H9 (cell line): ENCODE results near the gene MRPL53. TPM values are rescaled to one million over a fixed set of nuclear protein-coding genes. Genes with fewer than 3 reads are reported as not detected.
A peak's percentile ranks its signal among the peaks of the same experiment; 100 is the strongest.

Source experiments
- DNase-seq: peaks from one replicate; pipeline ENCODE4 v3.0.0-alpha.2; 2017
- H2AFZ ChIP-seq: one replicate; pipeline ENCODE4 v1.6.1; 2013; ENCODE audit warnings: mild to moderate bottlenecking, low read length, control low read depth, moderate library complexity
- H2AK5ac ChIP-seq: 2 replicates; pipeline ENCODE4 v1.6.1; 2013; ENCODE audit warnings: low read length, control low read depth, mixed read lengths; ENCODE audit not compliant: insufficient read length
- H2BK120ac ChIP-seq: one replicate; pipeline ENCODE4 v1.6.1; 2013; ENCODE audit warnings: low read depth, mild to moderate bottlenecking, low read length, control low read depth, inconsistent platforms; ENCODE audit not compliant: poor library complexity, severe bottlenecking
- H2BK12ac ChIP-seq: 2 replicates; pipeline ENCODE4 v1.6.1; 2013; ENCODE audit warnings: low read length, control low read depth, mixed read lengths, low read depth; ENCODE audit not compliant: insufficient read length
- H2BK15ac ChIP-seq: 2 replicates; pipeline ENCODE4 v1.6.1; 2013; ENCODE audit warnings: low read depth, low read length, control low read depth
- H2BK20ac ChIP-seq: one replicate; pipeline ENCODE4 v1.6.1; 2013; ENCODE audit warnings: low read depth, mild to moderate bottlenecking, low read length, control low read depth, inconsistent platforms; ENCODE audit not compliant: poor library complexity, severe bottlenecking
- H2BK5ac ChIP-seq: 2 replicates; pipeline ENCODE4 v1.6.1; 2013; ENCODE audit warnings: low read length, control low read depth, mixed read lengths; ENCODE audit not compliant: insufficient read length
- H3K14ac ChIP-seq: 2 replicates; pipeline ENCODE4 v1.6.1; 2013; ENCODE audit warnings: low read length, control low read depth; ENCODE audit not compliant: insufficient read depth
- H3K18ac ChIP-seq: 2 replicates; pipeline ENCODE4 v1.6.1; 2013; ENCODE audit warnings: low read depth, mild to moderate bottlenecking, mixed read lengths, low read length, control low read depth; ENCODE audit not compliant: insufficient read length
- H3K23ac ChIP-seq: 2 replicates; pipeline ENCODE4 v1.6.1; 2013; ENCODE audit warnings: low read length, control low read depth, mixed read lengths, low read depth; ENCODE audit not compliant: insufficient read length
- H3K23me2 ChIP-seq: 2 replicates; pipeline ENCODE4 v1.6.1; 2013; ENCODE audit warnings: low read depth, mild to moderate bottlenecking, mixed read lengths, low read length, control low read depth; ENCODE audit not compliant: insufficient read length, poor library complexity, severe bottlenecking
- H3K27ac ChIP-seq: 2 replicates; pipeline ENCODE4 v1.5.1; 2013; ENCODE audit warnings: low read length, control low read depth, mixed read lengths, low read depth; ENCODE audit not compliant: insufficient read length
- H3K27me3 ChIP-seq: 2 replicates; pipeline ENCODE4 v1.6.1; 2013; ENCODE audit warnings: low read length, control low read depth, inconsistent platforms; ENCODE audit not compliant: insufficient read depth
- H3K4ac ChIP-seq: 2 replicates; pipeline ENCODE4 v1.6.1; 2013; ENCODE audit warnings: low read depth, mild to moderate bottlenecking, control low read depth, inconsistent platforms, low read length, moderate library complexity
- H3K4me1 ChIP-seq: 2 replicates; pipeline ENCODE4 v1.6.1; 2013; ENCODE audit warnings: low read length, control low read depth, inconsistent platforms; ENCODE audit not compliant: insufficient read depth
- H3K4me2 ChIP-seq: 2 replicates; pipeline ENCODE4 v1.6.1; 2013; ENCODE audit warnings: low read length, control low read depth, mixed read lengths; ENCODE audit not compliant: insufficient read length, insufficient read depth
- H3K56ac ChIP-seq: 2 replicates; pipeline ENCODE4 v1.6.1; 2013; ENCODE audit warnings: low read depth, mild to moderate bottlenecking, mixed read lengths, low read length, control low read depth; ENCODE audit not compliant: insufficient read length
- H3K79me1 ChIP-seq: 2 replicates; pipeline ENCODE4 v1.6.1; 2013; ENCODE audit warnings: low read depth, mild to moderate bottlenecking, moderate library complexity, low read length, control low read depth, inconsistent platforms; ENCODE audit not compliant: insufficient read depth, poor library complexity, severe bottlenecking
- H3K79me2 ChIP-seq: 2 replicates; pipeline ENCODE4 v1.6.1; 2013; ENCODE audit warnings: low read length, control low read depth, inconsistent platforms; ENCODE audit not compliant: insufficient read depth
- H3K9ac ChIP-seq: 2 replicates; pipeline ENCODE4 v1.6.1; 2013; ENCODE audit warnings: low read length, control low read depth, mixed read lengths; ENCODE audit not compliant: insufficient read length; ENCODE audit errors: extremely low read depth
- H3K9me3 ChIP-seq: one replicate; pipeline ENCODE4 v1.6.1; 2013; ENCODE audit warnings: low read depth, low read length, inconsistent platforms; ENCODE audit not compliant: control insufficient read depth
- H3T11ph ChIP-seq: one replicate; pipeline ENCODE4 v1.6.1; 2013; ENCODE audit warnings: mild to moderate bottlenecking, low read length, control low read depth, inconsistent platforms
- H4K20me1 ChIP-seq: one replicate; pipeline ENCODE4 v1.6.1; 2013; ENCODE audit not compliant: control insufficient read depth, insufficient read length, insufficient read depth
- H4K5ac ChIP-seq: 2 replicates; pipeline ENCODE4 v1.6.1; 2013; ENCODE audit warnings: low read depth, mild to moderate bottlenecking, mixed read lengths, low read length, control low read depth; ENCODE audit not compliant: insufficient read length
- H4K8ac ChIP-seq: replicated peaks from 2 replicates; pipeline ENCODE4 v1.6.1; 2013; ENCODE audit warnings: low read length, control low read depth, mixed read lengths, low read depth; ENCODE audit not compliant: insufficient read length
- H4K91ac ChIP-seq: 2 replicates; pipeline ENCODE4 v1.6.1; 2013; ENCODE audit warnings: low read depth, mild to moderate bottlenecking, moderate library complexity, mixed read lengths, low read length, control low read depth; ENCODE audit not compliant: insufficient read length
- H3K27ac Mint-ChIP-seq, 3 experiments: 2 replicates in 2 of 3; 3 replicates in 1 of 3; pipeline ENCODE4 v1.8.0; 2020 to 2021; ENCODE audit warnings: mixed read lengths in 3 of 3, mild to moderate bottlenecking in 1 of 3, moderate library complexity in 1 of 3
- H3K27me3 Mint-ChIP-seq: 2 replicates; pipeline ENCODE4 v1.8.0; 2021; ENCODE audit warnings: low read depth, mild to moderate bottlenecking, moderate library complexity, mixed read lengths
- H3K36me3 Mint-ChIP-seq, 3 experiments: 2 replicates in 2 of 3; 3 replicates in 1 of 3; pipeline ENCODE4 v1.8.0; 2020 to 2021; ENCODE audit warnings: low read depth in 3 of 3, mixed read lengths in 3 of 3; ENCODE audit not compliant: insufficient read depth in 1 of 3
- H3K4me1 Mint-ChIP-seq, 2 experiments: 2 replicates each; pipeline ENCODE4 v1.8.0; 2020; ENCODE audit warnings: mixed read lengths in 2 of 2
- H3K4me3 Mint-ChIP-seq, 2 experiments: 2 replicates in 1 of 2; 3 replicates in 1 of 2; pipeline ENCODE4 v1.8.0; 2020 to 2021; ENCODE audit warnings: mild to moderate bottlenecking in 2 of 2, mixed read lengths in 2 of 2, moderate library complexity in 1 of 2
- H3K9me3 Mint-ChIP-seq, 2 experiments: 2 replicates in 1 of 2; 3 replicates in 1 of 2; pipeline ENCODE4 v1.8.0; 2020; ENCODE audit warnings: mild to moderate bottlenecking in 2 of 2, mixed read lengths in 2 of 2, moderate library complexity in 1 of 2
- WGBS: extraction: QIAGEN DNeasy Blood & Tissue Kit; methylation state at CpG from one replicate; pipeline ENCODE4 v1.1.7; 2013; ENCODE audit warnings: missing lambda C conversion rate, low lambda C conversion rate, mixed read lengths; ENCODE audit not compliant: insufficient read length; ENCODE audit errors: extremely low coverage; 5-methylcytosine and 5-hydroxymethylcytosine counted together
- total RNA-seq: library from RNA; stranded (reverse); gene quantifications from 2 replicates; pipeline ENCODE4 v1.2.1, GENCODE V29; 2021
- TF ChIP-seq, protein P1 (sequence below): fragments of 200-600 bp; sonication (generic); conservative IDR thresholded peaks from 3 replicates; pipeline ENCODE4 v1.8.0; 2021; ENCODE audit warnings: antibody characterized with exemption, mild to moderate bottlenecking

Gene MRPL53
- total RNA-seq, 1 experiment from 2014 or later = 59.5 TPM

DNA sequence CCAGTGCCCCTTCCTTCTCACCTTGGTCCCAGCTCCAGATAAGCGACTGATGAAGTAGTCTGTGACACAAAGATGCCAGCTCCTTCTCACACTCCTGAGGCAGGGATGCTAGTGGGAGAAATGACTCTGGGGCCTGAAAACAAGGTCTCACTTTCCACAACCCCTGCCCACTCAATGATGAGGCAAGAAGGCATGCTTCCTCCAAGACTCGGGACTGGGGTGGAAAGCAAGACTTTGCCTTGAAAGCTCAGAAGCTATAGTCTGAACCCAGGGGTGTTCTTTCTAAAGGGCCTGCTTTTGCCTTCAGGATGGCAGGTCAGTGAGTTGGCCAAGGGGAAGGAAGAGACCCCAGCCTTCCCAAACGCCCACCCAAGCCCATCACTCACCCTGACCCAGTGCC is 9.0 kb upstream of the MRPL53 start:
- no peak overlapping the region for H2AFZ ChIP-seq
- TF ChIP-seq, protein P1, sequence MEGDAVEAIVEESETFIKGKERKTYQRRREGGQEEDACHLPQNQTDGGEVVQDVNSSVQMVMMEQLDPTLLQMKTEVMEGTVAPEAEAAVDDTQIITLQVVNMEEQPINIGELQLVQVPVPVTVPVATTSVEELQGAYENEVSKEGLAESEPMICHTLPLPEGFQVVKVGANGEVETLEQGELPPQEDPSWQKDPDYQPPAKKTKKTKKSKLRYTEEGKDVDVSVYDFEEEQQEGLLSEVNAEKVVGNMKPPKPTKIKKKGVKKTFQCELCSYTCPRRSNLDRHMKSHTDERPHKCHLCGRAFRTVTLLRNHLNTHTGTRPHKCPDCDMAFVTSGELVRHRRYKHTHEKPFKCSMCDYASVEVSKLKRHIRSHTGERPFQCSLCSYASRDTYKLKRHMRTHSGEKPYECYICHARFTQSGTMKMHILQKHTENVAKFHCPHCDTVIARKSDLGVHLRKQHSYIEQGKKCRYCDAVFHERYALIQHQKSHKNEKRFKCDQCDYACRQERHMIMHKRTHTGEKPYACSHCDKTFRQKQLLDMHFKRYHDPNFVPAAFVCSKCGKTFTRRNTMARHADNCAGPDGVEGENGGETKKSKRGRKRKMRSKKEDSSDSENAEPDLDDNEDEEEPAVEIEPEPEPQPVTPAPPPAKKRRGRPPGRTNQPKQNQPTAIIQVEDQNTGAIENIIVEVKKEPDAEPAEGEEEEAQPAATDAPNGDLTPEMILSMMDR = no peak
- no peak overlapping the region for H3K18ac ChIP-seq
- H4K8ac ChIP-seq = no peak overlapping the region
- peak overlapping the region; percentile 81 for H3K4me2 ChIP-seq
- Mint-ChIP-seq H3K27me3 (no peaks in the 10 kb centered on the region), H3K4me3 (peak overlapping the region; percentile 100), H3K4me1 (peaks cover 9 to 13% of the 10 kb centered on the region in 2 experiments), H3K9me3 (no peaks in the 10 kb centered on the region), H3K27ac (no peak overlapping the region), H3K36me3 (peaks cover 7 to 40% (median 35%) of the 10 kb centered on the region in 3 experiments; a peak in 6 of 7 replicates)
- no peak overlapping the region for H4K91ac ChIP-seq
- peak overlapping the region; percentile 41 for H3K9ac ChIP-seq
- no peaks in the 10 kb centered on the region for H3K9me3 ChIP-seq
- no peaks in the 10 kb centered on the region for H3K79me2 ChIP-seq
- H3K56ac ChIP-seq = no peak overlapping the region
- no peak overlapping the region for H2AK5ac ChIP-seq
- no CpG with 5 or more reads among the region's 3 CpGs for WGBS
- H4K20me1 ChIP-seq = no peaks in the 10 kb centered on the region
- H3K23me2 ChIP-seq = peaks cover 8% of the 10 kb centered on the region
- no peaks in the 10 kb centered on the region for H3K4me1 ChIP-seq
- H2BK15ac ChIP-seq = no peak overlapping the region
- H3K79me1 ChIP-seq = no peaks in the 10 kb centered on the region
- no peak overlapping the region for H3K14ac ChIP-seq
- H2BK5ac ChIP-seq = no peak overlapping the region
- no peak for DNase-seq
- no peak overlapping the region for H2BK120ac ChIP-seq
- no peak overlapping the region for H3K23ac ChIP-seq
- H2BK12ac ChIP-seq = no peak overlapping the region
- no peak overlapping the region for H2BK20ac ChIP-seq
- no peak overlapping the region for H4K5ac ChIP-seq
- H3T11ph ChIP-seq = no peak overlapping the region
- no peaks in the 10 kb centered on the region for H3K27me3 ChIP-seq
- no peak overlapping the region for H3K4ac ChIP-seq
- no peak overlapping the region for H3K27ac ChIP-seq
